Loucy (cell line): ENCODE data around the gene TACC3.

Source experiments
- H2AFZ ChIP-seq: fragments of 200-600 bp; sonication (generic); 2 replicates; pipeline ENCODE4 v1.6.0; 2016; ENCODE audit warnings: antibody characterized with exemption, mild to moderate bottlenecking, low read length, moderate library complexity
- H3F3A ChIP-seq: fragments of 200-600 bp; 2 replicates; pipeline ENCODE4 v1.6.0; 2016; ENCODE audit warnings: antibody characterized with exemption, low read depth, mild to moderate bottlenecking
- H3K27me3 ChIP-seq: fragments of 200-600 bp; sonication (generic); 2 replicates; pipeline ENCODE4 v1.6.1; 2014; ENCODE audit warnings: low read length, mild to moderate bottlenecking; ENCODE audit not compliant: insufficient read depth, poor library complexity, severe bottlenecking
- H3K36me3 ChIP-seq: fragments of 200-600 bp; sonication (generic); 2 replicates; pipeline ENCODE4 v1.6.1; 2016; ENCODE audit warnings: low read length; ENCODE audit not compliant: insufficient read depth
- H3K4me1 ChIP-seq: fragments of 200-600 bp; sonication (generic); 2 replicates; pipeline ENCODE4 v1.5.1; 2014; ENCODE audit warnings: low read length, mild to moderate bottlenecking; ENCODE audit not compliant: insufficient read depth, poor library complexity, severe bottlenecking
- H3K4me2 ChIP-seq: fragments of 200-600 bp; sonication (generic); 2 replicates; pipeline ENCODE4 v1.6.0; 2014; ENCODE audit warnings: antibody characterized with exemption, low read length, low read depth, mild to moderate bottlenecking; ENCODE audit not compliant: poor library complexity, severe bottlenecking
- H3K4me3 ChIP-seq: fragments of 200-600 bp; sonication (generic); 2 replicates; pipeline ENCODE4 v1.5.1; 2014; ENCODE audit warnings: low read length, mild to moderate bottlenecking, mixed read lengths; ENCODE audit not compliant: poor library complexity, severe bottlenecking
- H3K79me2 ChIP-seq: fragments of 200-600 bp; sonication (generic); 2 replicates; pipeline ENCODE4 v1.6.1; 2014; ENCODE audit warnings: low read length; ENCODE audit not compliant: insufficient read depth
- H3K9ac ChIP-seq: fragments of 200-600 bp; sonication (generic); 2 replicates; pipeline ENCODE4 v1.6.0; 2014; ENCODE audit warnings: mild to moderate bottlenecking, low read depth, low read length, moderate library complexity; ENCODE audit not compliant: poor library complexity, severe bottlenecking
- H3K9me2 ChIP-seq: fragments of 200-600 bp; sonication (generic); replicated peaks from 2 replicates; pipeline ENCODE4 v1.6.1; 2016; ENCODE audit warnings: low read depth, low read length, mixed read lengths
- H3K9me3 ChIP-seq: fragments of 200-600 bp; sonication (generic); 2 replicates; pipeline ENCODE4 v1.6.1; 2014; ENCODE audit warnings: mild to moderate bottlenecking, antibody characterized with exemption, low read length, low read depth; ENCODE audit not compliant: insufficient read depth
- H4K20me1 ChIP-seq: fragments of 200-600 bp; sonication (generic); 2 replicates; pipeline ENCODE4 v1.6.0; 2014; ENCODE audit warnings: antibody characterized with exemption, low read length, mild to moderate bottlenecking; ENCODE audit not compliant: insufficient read depth, poor library complexity, severe bottlenecking
- CTCF ChIP-seq: fragments of 200-600 bp; sonication (generic); conservative IDR thresholded peaks from 2 replicates; pipeline ENCODE4 v1.5.1; 2014; ENCODE audit warnings: mild to moderate bottlenecking, antibody characterized with exemption, low read length
- EZH2phosphoT487 ChIP-seq: fragments of 200-600 bp; IDR thresholded peaks from 2 replicates; pipeline ENCODE4 v1.6.1; 2018; ENCODE audit warnings: antibody characterized with exemption, mild to moderate bottlenecking, moderate library complexity, borderline replicate concordance

TACC3 gene

GRCh38 chr4:1678244-1678643, 43.1 kb upstream of the TACC3 start:
- Histone ChIP-seq H3F3A (no peaks in the 10 kb centered on the region), H4K20me1 (no peaks in the 10 kb centered on the region), H3K4me1 (no peaks in the 10 kb centered on the region), H3K9me2 (no peaks in the 10 kb centered on the region), H3K4me2 (no peak overlapping the region), H3K79me2 (no peaks in the 10 kb centered on the region), H3K9ac (no peak overlapping the region), H2AFZ (no peak overlapping the region), H3K27me3 (no peaks in the 10 kb centered on the region), H3K9me3 (no peaks in the 10 kb centered on the region), H3K4me3 (no peak overlapping the region), H3K36me3 (no peaks in the 10 kb centered on the region)
- TF ChIP-seq EZH2phosphoT487 (no peak), CTCF (no peak)

- Histone ChIP-seq H3K4me3 (no peak overlapping the region), H2AFZ (no peak overlapping the region), H3K4me2 (no peak overlapping the region)
Measured at GRCh38 chr4:1682860-1683259, 38.5 kb upstream of the TACC3 start.

GRCh38 chr4:1683261-1683735, 38.0 kb upstream of the TACC3 start:
- H3K9ac ChIP-seq = no peak overlapping the region
- no peaks in the 10 kb centered on the region for H3K4me1 ChIP-seq
- no peaks in the 10 kb centered on the region for H3K79me2 ChIP-seq
- TF ChIP-seq EZH2phosphoT487 (no peak), CTCF (no peak)
- H3K4me2 ChIP-seq = no peak overlapping the region
- no peaks in the 10 kb centered on the region for H3K36me3 ChIP-seq
- H3F3A ChIP-seq = no peaks in the 10 kb centered on the region
- H3K27me3 ChIP-seq = no peaks in the 10 kb centered on the region
- no peak overlapping the region for H3K4me3 ChIP-seq
- H2AFZ ChIP-seq = no peak overlapping the region
- no peaks in the 10 kb centered on the region for H3K9me2 ChIP-seq
- H4K20me1 ChIP-seq = no peaks in the 10 kb centered on the region
- no peaks in the 10 kb centered on the region for H3K9me3 ChIP-seq

More at GRCh38 chr4:1682860-1683259, 38.5 kb upstream of the TACC3 start:
- Histone ChIP-seq H3K9me3 (no peaks in the 10 kb centered on the region), H3K9ac (no peak overlapping the region), H3K36me3 (no peaks in the 10 kb centered on the region), H3K27me3 (no peaks in the 10 kb centered on the region), H3K9me2 (no peaks in the 10 kb centered on the region), H3F3A (no peaks in the 10 kb centered on the region), H4K20me1 (no peaks in the 10 kb centered on the region), H3K4me1 (no peaks in the 10 kb centered on the region), H3K79me2 (no peaks in the 10 kb centered on the region)
- TF ChIP-seq CTCF (no peak), EZH2phosphoT487 (no peak)
